A549 (cell line): Measurements from ENCODE around the gene DUSP7. TPM values are rescaled to one million over a fixed set of nuclear protein-coding genes. Genes with fewer than 3 reads are reported as not detected.

Source experiments
- ATAC-seq, 2 experiments: fragments of 200-7000 bp in 1 of 2; fragments of >200 bp in 1 of 2; cut with Nextera tagmentation in 1 of 2; cut with Tn5 transposase in 1 of 2; 3 replicates each; pipeline versions ENCODE4 v1.8.0 to v1.9.1; 2018 to 2020; ENCODE audit warnings: mild to moderate bottlenecking in 1 of 2, moderate library complexity in 1 of 2
- CTCF ChIA-PET: fragments of 300-600 bp; sonication (Branson Sonifier 250); formaldehyde crosslinking; extraction: SDS; loops from one replicate; lab custom pipeline; 2021; ENCODE audit warnings: antibody characterized with exemption, inconsistent platforms; lab: Yijun Ruan, JAX
- POLR2A ChIA-PET: fragments of 350-600 bp; formaldehyde crosslinking; extraction: SDS; loops from one replicate; lab custom pipeline; 2021; ENCODE audit warnings: antibody characterized with exemption, inconsistent platforms; lab: Yijun Ruan, JAX
- DNase-seq, 2 experiments: peaks; one replicate each; pipeline versions ENCODE4 v3.0.0 to v3.0.0-alpha.2; 2011 to 2016; ENCODE audit warnings: low read depth in 1 of 2, low spot score in 1 of 2
- FAIRE-seq: peaks from 2 replicates; lab custom pipeline; 2011; peaks lifted over from hg19 to GRCh38; lab: Jason Lieb, UNC
- H3K27ac ChIP-seq, 2 experiments: fragments of >200 bp; sonication (Bioruptor Twin); formaldehyde crosslinking; 3 replicates each; pipeline ENCODE4 v1.5.1; 2016 to 2017
- H3K4me1 ChIP-seq: fragments of >200 bp; sonication (Bioruptor Twin); formaldehyde crosslinking; 3 replicates; pipeline ENCODE4 v1.6.1; 2016
- H3K4me2 ChIP-seq: fragments of >200 bp; sonication (Bioruptor Twin); formaldehyde crosslinking; 3 replicates; pipeline ENCODE4 v1.6.1; 2016
- H3K4me3 ChIP-seq: fragments of >200 bp; sonication (Bioruptor Twin); formaldehyde crosslinking; 3 replicates; pipeline ENCODE4 v1.5.1; 2016
- H3K9me3 ChIP-seq: fragments of >200 bp; sonication (Bioruptor Twin); formaldehyde crosslinking; 3 replicates; pipeline ENCODE4 v1.6.1; 2016
- ATOH8 ChIP-seq: fragments of 250-450 bp; sonication (Bioruptor Pico); IDR thresholded peaks from 2 replicates; pipeline ENCODE4 v1.5.0; 2020; ENCODE audit warnings: low read depth, mild to moderate bottlenecking, moderate library complexity
- BCL3 ChIP-seq: fragments of >200 bp; sonication (Bioruptor Twin); formaldehyde crosslinking; IDR thresholded peaks from 3 replicates; pipeline ENCODE4 v1.6.1; 2016
- CHD2 ChIP-seq: fragments of 150-350 bp; IDR thresholded peaks from 2 replicates; pipeline ENCODE4 v1.6.1; 2014; ENCODE audit warnings: low read length; ENCODE audit not compliant: partially characterized antibody
- CHD4 ChIP-seq: fragments of 200-600 bp; sonication (generic); IDR thresholded peaks from 2 replicates; pipeline ENCODE4 v1.6.1; 2016; ENCODE audit warnings: antibody characterized with exemption, mild to moderate bottlenecking, borderline replicate concordance
- EHF ChIP-seq: fragments of 250-450 bp; sonication (Bioruptor Pico); IDR thresholded peaks from 2 replicates; pipeline ENCODE4 v1.5.0; 2020; ENCODE audit warnings: mild to moderate bottlenecking
- EP300 ChIP-seq, 2 experiments: fragments of >200 bp; sonication (Bioruptor Twin); formaldehyde crosslinking; IDR thresholded peaks; 2 replicates in 1 of 2; 3 replicates in 1 of 2; pipeline ENCODE4 v1.6.1; 2016 to 2017
- ESRRA ChIP-seq: fragments of 150-350 bp; IDR thresholded peaks from 2 replicates; pipeline ENCODE4 v1.6.1; 2014; ENCODE audit warnings: mild to moderate bottlenecking, low read length, borderline replicate concordance
- FOXS1 ChIP-seq: fragments of 250-450 bp; sonication (Bioruptor Pico); IDR thresholded peaks from 2 replicates; pipeline ENCODE4 v1.5.0; 2020; ENCODE audit warnings: mild to moderate bottlenecking, moderate library complexity
- HEYL ChIP-seq: fragments of 250-450 bp; sonication (Bioruptor Pico); IDR thresholded peaks from 2 replicates; pipeline ENCODE4 v1.8.0; 2021; ENCODE audit warnings: mild to moderate bottlenecking, moderate library complexity
- HMGXB4 ChIP-seq: fragments of 250-450 bp; sonication (Bioruptor Pico); IDR thresholded peaks from 2 replicates; pipeline ENCODE4 v1.5.0; 2021; ENCODE audit warnings: mild to moderate bottlenecking, moderate library complexity, borderline replicate concordance
- HOXA7 ChIP-seq: fragments of 250-450 bp; sonication (Bioruptor Pico); IDR thresholded peaks from 2 replicates; pipeline ENCODE4 v1.5.0; 2020; ENCODE audit warnings: mild to moderate bottlenecking, moderate library complexity
- JUN ChIP-seq, 2 experiments: fragments of >200 bp; sonication (Bioruptor Twin); formaldehyde crosslinking; IDR thresholded peaks; 2 replicates in 1 of 2; 3 replicates in 1 of 2; pipeline ENCODE4 v1.6.1; 2016 to 2017
- KDM1A ChIP-seq: fragments of 200-600 bp; sonication (generic); IDR thresholded peaks from 2 replicates; pipeline ENCODE4 v1.6.1; 2016; ENCODE audit warnings: low read depth, mild to moderate bottlenecking
- MAX ChIP-seq: IDR thresholded peaks from 2 replicates; pipeline ENCODE4 v1.6.1; 2012
- MAZ ChIP-seq: fragments of 150-350 bp; IDR thresholded peaks from 2 replicates; pipeline ENCODE4 v1.6.1; 2014; ENCODE audit warnings: antibody characterized with exemption, low read depth, low read length, borderline replicate concordance
- NFE2L2 ChIP-seq: fragments of 150-350 bp; conservative IDR thresholded peaks from 2 replicates; pipeline ENCODE4 v1.6.1; 2014; ENCODE audit warnings: low read length
- NPAS2 ChIP-seq: fragments of 250-450 bp; sonication (Bioruptor Pico); IDR thresholded peaks from 2 replicates; pipeline ENCODE4 v1.8.0; 2022; ENCODE audit warnings: mild to moderate bottlenecking, moderate library complexity, borderline replicate concordance
- POLR2A ChIP-seq: IDR thresholded peaks from 2 replicates; pipeline ENCODE4 v1.6.1; 2012; ENCODE audit warnings: mild to moderate bottlenecking, low read length
- POLR2AphosphoS2 ChIP-seq: conservative IDR thresholded peaks from 2 replicates; pipeline ENCODE4 v1.6.1; 2012; ENCODE audit warnings: low read length, improper control_type of control experiment, inconsistent platforms
- REST ChIP-seq: fragments of 200-600 bp; sonication (generic); IDR thresholded peaks from 2 replicates; pipeline ENCODE4 v1.6.1; 2016; ENCODE audit warnings: antibody characterized with exemption, mild to moderate bottlenecking, moderate library complexity
- RFX5 ChIP-seq: fragments of 450-650 bp; IDR thresholded peaks from 2 replicates; pipeline ENCODE4 v1.7.1; 2014; ENCODE audit warnings: antibody characterized with exemption, mild to moderate bottlenecking, moderate library complexity
- WGBS: methylation state at CpG from one replicate; pipeline ENCODE4 v1.1.6; 2017; ENCODE audit errors: missing lambda C conversion rate; 5-methylcytosine and 5-hydroxymethylcytosine counted together
- polyA plus RNA-seq, 4 experiments: library from polyadenylated mRNA; depleted of rRNA in 3 of 4; stranded (reverse); fragments of >200 nt; fragmentation: RNase III in 1 of 4; extraction: RNeasy Plus Mini Kit Qiagen cat#74134 plus additional on column Dnase treatment in 1 of 4; gene quantifications; 2 replicates in 3 of 4; 3 replicates in 1 of 4; pipeline ENCODE4 v1.2.3, GENCODE V29; 2011 to 2017
- TF ChIP-seq, protein P1 (sequence below): fragments of >200 bp; sonication (Bioruptor Twin); formaldehyde crosslinking; IDR thresholded peaks from 3 replicates; pipeline ENCODE4 v1.5.1; 2016

The DUSP7 gene
- polyA plus RNA-seq, 2 of the 4 experiments (the other 2 are of a cell fraction) = 4.4 to 4.8 TPM

DNA sequence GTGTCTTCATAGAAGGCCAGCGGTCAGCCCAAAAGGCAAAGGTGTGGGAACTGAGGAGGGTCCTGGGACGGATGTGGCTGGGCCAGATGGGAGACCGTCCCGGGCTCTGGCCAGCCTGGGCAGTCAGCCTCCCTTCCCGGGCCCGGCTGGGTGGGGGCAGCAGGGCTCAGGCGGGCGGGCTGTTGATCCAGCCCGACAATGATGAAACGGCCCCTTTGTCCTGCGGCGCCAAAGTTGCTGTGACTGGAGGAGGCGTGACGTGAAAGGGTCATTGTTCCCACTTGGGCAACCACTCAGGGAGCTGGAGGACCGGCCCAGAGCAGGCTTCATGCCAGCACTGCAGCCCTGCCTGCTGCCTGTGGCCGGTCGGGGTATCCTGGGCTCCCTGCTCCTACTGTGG is 16.5 kb downstream of the DUSP7 start:
- ATAC-seq (no peak), FAIRE-seq (no peak), DNase-seq (no peak)
- Histone ChIP-seq H3K4me3 (no peak overlapping the region), H3K4me2 (no peak overlapping the region), H3K4me1 (no peaks in the 10 kb centered on the region), H3K27ac (no peak overlapping the region), H3K9me3 (no peaks in the 10 kb centered on the region)
- WGBS = 100% methylated on average over 3 of the region's 17 CpGs
- ChIA-PET POLR2A (no interaction called here), CTCF (interaction anchor here (0.6 to 2.7 kb wide), 2 partner anchors 19 to 38 kb away, joined by 3 to 16 read pairs; no protein-coding TSS in a partner anchor)
- no peak for TF ChIP-seq CHD4
- no peak for TF ChIP-seq JUN (IDR thresholded peaks at IDR 0.05)
- TF ChIP-seq POLR2A = no peak
- no peak for TF ChIP-seq MAZ
- no peak for TF ChIP-seq ATOH8 (CRISPR knock-in tag)
- TF ChIP-seq KDM1A = no peak
- no peak for TF ChIP-seq RFX5

- Histone ChIP-seq H3K4me3 (no peak overlapping the region), H3K4me2 (no peak overlapping the region), H3K9me3 (no peaks in the 10 kb centered on the region), H3K27ac (no peak overlapping the region), H3K4me1 (no peaks in the 10 kb centered on the region)
- DNase-seq (no peak), FAIRE-seq (no peak), ATAC-seq (no peak)
- 100% methylated on average over 2 of the region's 4 CpGs for WGBS
- POLR2A ChIA-PET = no interaction called here
- TF ChIP-seq EP300 (IDR thresholded peaks at IDR 0.05) (no peak), CHD2 (no peak), NPAS2 (CRISPR knock-in tag) (no peak), HMGXB4 (CRISPR knock-in tag) (no peak), RFX5 (no peak), ATOH8 (CRISPR knock-in tag) (no peak), MAX (no peak), ESRRA (no peak), FOXS1 (CRISPR knock-in tag) (no peak), EHF (no peak), HOXA7 (CRISPR knock-in tag) (no peak), HEYL (no peak), BCL3 (no peak), REST (no peak), POLR2AphosphoS2 (no peak), NFE2L2 (no peak)
- TF ChIP-seq, protein P1, sequence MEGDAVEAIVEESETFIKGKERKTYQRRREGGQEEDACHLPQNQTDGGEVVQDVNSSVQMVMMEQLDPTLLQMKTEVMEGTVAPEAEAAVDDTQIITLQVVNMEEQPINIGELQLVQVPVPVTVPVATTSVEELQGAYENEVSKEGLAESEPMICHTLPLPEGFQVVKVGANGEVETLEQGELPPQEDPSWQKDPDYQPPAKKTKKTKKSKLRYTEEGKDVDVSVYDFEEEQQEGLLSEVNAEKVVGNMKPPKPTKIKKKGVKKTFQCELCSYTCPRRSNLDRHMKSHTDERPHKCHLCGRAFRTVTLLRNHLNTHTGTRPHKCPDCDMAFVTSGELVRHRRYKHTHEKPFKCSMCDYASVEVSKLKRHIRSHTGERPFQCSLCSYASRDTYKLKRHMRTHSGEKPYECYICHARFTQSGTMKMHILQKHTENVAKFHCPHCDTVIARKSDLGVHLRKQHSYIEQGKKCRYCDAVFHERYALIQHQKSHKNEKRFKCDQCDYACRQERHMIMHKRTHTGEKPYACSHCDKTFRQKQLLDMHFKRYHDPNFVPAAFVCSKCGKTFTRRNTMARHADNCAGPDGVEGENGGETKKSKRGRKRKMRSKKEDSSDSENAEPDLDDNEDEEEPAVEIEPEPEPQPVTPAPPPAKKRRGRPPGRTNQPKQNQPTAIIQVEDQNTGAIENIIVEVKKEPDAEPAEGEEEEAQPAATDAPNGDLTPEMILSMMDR = no peak
- CTCF ChIA-PET = interaction anchor here (0.7 kb wide), 1 partner anchor 105 kb away, joined by 3 read pairs; no protein-coding TSS in a partner anchor
Observed at GRCh38 chr3:52039426-52039825, 16.9 kb downstream of the DUSP7 start.
